SK-N-SH treated with all-trans-retinoic acid at 6 μM for 48 hours (cell line): ENCODE measurements around the gene CFAP100.

Source experiments
- ATAC-seq: fragments of 200-7000 bp; cut with Tn5 transposase; 3 replicates; pipeline ENCODE4 v1.9.1; 2020; ENCODE audit warnings: mild to moderate bottlenecking, moderate library complexity
- ARNTL ChIP-seq: fragments of 450-650 bp; formaldehyde crosslinking; IDR thresholded peaks from 2 replicates; pipeline ENCODE4 v1.5.0; 2020; ENCODE audit warnings: low read depth, mild to moderate bottlenecking, moderate library complexity, borderline replicate concordance
- BACH2 ChIP-seq: fragments of 250-450 bp; sonication (Bioruptor Pico); IDR thresholded peaks from 2 replicates; pipeline ENCODE4 v1.9.0; 2021; ENCODE audit warnings: mild to moderate bottlenecking, borderline replicate concordance
- CSDC2 ChIP-seq: fragments of 250-450 bp; sonication (Bioruptor Pico); IDR thresholded peaks from 2 replicates; pipeline ENCODE4 v1.5.0; 2020; ENCODE audit warnings: mild to moderate bottlenecking, moderate library complexity
- ESRRG ChIP-seq: fragments of 250-450 bp; sonication (Bioruptor Pico); IDR thresholded peaks from 2 replicates; pipeline ENCODE4 v1.6.1; 2021; ENCODE audit warnings: mild to moderate bottlenecking
- GLIS3 ChIP-seq: fragments of 250-450 bp; sonication (Bioruptor Pico); IDR thresholded peaks from 2 replicates; pipeline ENCODE4 v1.5.0; 2020; ENCODE audit warnings: mild to moderate bottlenecking, moderate library complexity
- ISL1 ChIP-seq: fragments of 250-450 bp; sonication (Bioruptor Pico); IDR thresholded peaks from 2 replicates; pipeline ENCODE4 v2.1.2; 2022; ENCODE audit warnings: mild to moderate bottlenecking, moderate library complexity
- OSR1 ChIP-seq: fragments of 250-450 bp; sonication (Bioruptor Pico); IDR thresholded peaks from 2 replicates; pipeline ENCODE4 v1.8.0; 2022; ENCODE audit warnings: moderate library complexity, mild to moderate bottlenecking, inconsistent platforms
- PPARA ChIP-seq: fragments of 250-450 bp; sonication (Bioruptor Pico); IDR thresholded peaks from 2 replicates; pipeline ENCODE4 v1.5.0; 2020; ENCODE audit warnings: mild to moderate bottlenecking, borderline replicate concordance
- SNAI2 ChIP-seq: fragments of 250-450 bp; sonication (Bioruptor Pico); IDR thresholded peaks from 2 replicates; pipeline ENCODE4 v1.5.0; 2020; ENCODE audit warnings: mild to moderate bottlenecking, moderate library complexity
- TCF4 ChIP-seq: fragments of 250-450 bp; sonication (Bioruptor Pico); IDR thresholded peaks from 2 replicates; pipeline ENCODE4 v1.8.0; 2021; ENCODE audit warnings: mild to moderate bottlenecking, moderate library complexity, borderline replicate concordance
- TOX ChIP-seq: fragments of 250-450 bp; sonication (Bioruptor Pico); IDR thresholded peaks from 2 replicates; pipeline ENCODE4 v1.8.0; 2021; ENCODE audit warnings: mild to moderate bottlenecking, moderate library complexity, borderline replicate concordance
- ZC3H10 ChIP-seq: fragments of 250-450 bp; sonication (Bioruptor Pico); IDR thresholded peaks from 2 replicates; pipeline ENCODE4 v1.5.1; 2021; ENCODE audit warnings: mild to moderate bottlenecking, moderate library complexity
- ZFP3 ChIP-seq: fragments of 250-450 bp; sonication (Bioruptor Pico); IDR thresholded peaks from 2 replicates; pipeline ENCODE4 v1.5.0; 2020; ENCODE audit warnings: mild to moderate bottlenecking, moderate library complexity
- ZFP30 ChIP-seq: fragments of 450-650 bp; formaldehyde crosslinking; IDR thresholded peaks from 2 replicates; pipeline ENCODE4 v1.5.0; 2022; ENCODE audit warnings: mild to moderate bottlenecking, moderate library complexity
- ZNF565 ChIP-seq: fragments of 450-650 bp; formaldehyde crosslinking; conservative IDR thresholded peaks from 2 replicates; pipeline ENCODE4 v1.5.0; 2020; ENCODE audit warnings: low read depth, mild to moderate bottlenecking, moderate library complexity
- ZNF8 ChIP-seq: fragments of 450-650 bp; formaldehyde crosslinking; IDR thresholded peaks from 2 replicates; pipeline ENCODE4 v1.5.0; 2020; ENCODE audit warnings: mild to moderate bottlenecking, moderate library complexity
- TF ChIP-seq, protein P1 (sequence below): fragments of 250-450 bp; sonication (Bioruptor Pico); IDR thresholded peaks from 2 replicates; pipeline ENCODE4 v1.5.1; 2020; ENCODE audit warnings: low read depth, mild to moderate bottlenecking, moderate library complexity
- TF ChIP-seq, protein P2 (sequence below): fragments of 250-450 bp; sonication (Bioruptor Pico); IDR thresholded peaks from 2 replicates; pipeline ENCODE4 v1.5.0; 2020; ENCODE audit warnings: mild to moderate bottlenecking, moderate library complexity
- TF ChIP-seq, protein P3 (sequence below): fragments of 250-450 bp; sonication (Bioruptor Pico); IDR thresholded peaks from 2 replicates; pipeline ENCODE4 v1.5.1; 2021; ENCODE audit warnings: mild to moderate bottlenecking, moderate library complexity
- TF ChIP-seq, protein P4 (sequence below): fragments of 250-450 bp; sonication (Bioruptor Pico); IDR thresholded peaks from 2 replicates; pipeline ENCODE4 v1.8.0; 2021; ENCODE audit warnings: low read depth, mild to moderate bottlenecking, moderate library complexity, borderline replicate concordance

The CFAP100 gene

DNA sequence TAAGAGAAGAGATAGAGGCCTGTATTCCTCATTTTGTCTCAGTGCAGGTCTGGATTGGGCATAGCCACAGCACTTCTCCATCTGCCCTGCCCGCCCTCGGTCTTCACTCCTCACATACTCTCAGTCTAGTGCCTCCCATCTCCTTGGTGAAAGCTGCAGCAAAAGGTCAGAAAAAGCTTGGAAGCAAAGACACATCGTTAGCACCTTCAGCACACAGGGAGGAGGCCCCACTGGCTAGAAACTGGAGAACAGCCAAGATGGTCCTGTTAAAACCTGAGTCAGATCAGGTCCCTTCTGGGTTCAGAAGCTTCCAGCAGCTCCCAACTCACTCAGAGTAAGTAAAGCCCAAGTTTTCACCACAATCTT is 35.9 kb upstream of the CFAP100 start:
- ATAC-seq = no peak
- TF ChIP-seq ISL1 (CRISPR knock-in tag) (no peak), ZNF8 (CRISPR knock-in tag) (no peak), PPARA (CRISPR knock-in tag) (no peak), GLIS3 (CRISPR knock-in tag) (no peak)
- TF ChIP-seq, protein P1, sequence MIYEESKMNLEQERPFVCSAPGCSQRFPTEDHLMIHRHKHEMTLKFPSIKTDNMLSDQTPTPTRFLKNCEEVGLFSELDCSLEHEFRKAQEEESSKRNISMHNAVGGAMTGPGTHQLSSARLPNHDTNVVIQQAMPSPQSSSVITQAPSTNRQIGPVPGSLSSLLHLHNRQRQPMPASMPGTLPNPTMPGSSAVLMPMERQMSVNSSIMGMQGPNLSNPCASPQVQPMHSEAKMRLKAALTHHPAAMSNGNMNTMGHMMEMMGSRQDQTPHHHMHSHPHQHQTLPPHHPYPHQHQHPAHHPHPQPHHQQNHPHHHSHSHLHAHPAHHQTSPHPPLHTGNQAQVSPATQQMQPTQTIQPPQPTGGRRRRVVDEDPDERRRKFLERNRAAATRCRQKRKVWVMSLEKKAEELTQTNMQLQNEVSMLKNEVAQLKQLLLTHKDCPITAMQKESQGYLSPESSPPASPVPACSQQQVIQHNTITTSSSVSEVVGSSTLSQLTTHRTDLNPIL (CRISPR knock-in tag) = no peak

DNA sequence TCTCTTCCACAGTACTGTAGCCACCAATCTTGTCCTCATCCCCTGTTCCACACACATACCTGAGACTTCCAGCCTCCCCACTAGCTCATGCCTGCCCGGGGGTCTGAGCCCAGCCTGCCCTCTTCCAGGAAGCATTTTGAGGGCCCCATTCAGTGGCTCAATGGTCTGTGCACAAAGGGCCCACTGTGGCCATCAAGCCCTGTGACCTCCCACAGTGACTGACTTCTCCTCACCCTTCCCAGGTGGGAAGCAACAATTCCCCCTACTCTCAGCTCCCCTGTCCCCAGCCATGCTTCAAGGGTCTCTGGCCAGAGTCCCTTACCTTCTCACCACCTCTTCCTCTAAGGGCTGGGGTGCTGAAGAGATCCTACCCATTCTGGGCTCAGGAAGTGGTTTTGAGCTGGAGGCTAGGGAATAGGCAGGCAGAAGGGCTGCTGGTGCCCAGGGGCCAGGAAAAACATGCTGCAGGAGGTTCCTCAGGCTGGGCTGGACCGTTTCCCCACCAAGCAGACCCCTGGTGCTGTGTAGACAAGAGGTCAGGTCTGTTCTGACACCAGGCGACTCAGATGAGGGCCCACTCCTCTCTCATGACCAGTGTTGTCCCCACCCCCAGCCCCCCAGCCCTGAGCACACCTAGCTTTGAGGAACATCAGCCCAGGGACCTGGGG is 34.5 kb upstream of the CFAP100 start:
- ATAC-seq = no peak

DNA sequence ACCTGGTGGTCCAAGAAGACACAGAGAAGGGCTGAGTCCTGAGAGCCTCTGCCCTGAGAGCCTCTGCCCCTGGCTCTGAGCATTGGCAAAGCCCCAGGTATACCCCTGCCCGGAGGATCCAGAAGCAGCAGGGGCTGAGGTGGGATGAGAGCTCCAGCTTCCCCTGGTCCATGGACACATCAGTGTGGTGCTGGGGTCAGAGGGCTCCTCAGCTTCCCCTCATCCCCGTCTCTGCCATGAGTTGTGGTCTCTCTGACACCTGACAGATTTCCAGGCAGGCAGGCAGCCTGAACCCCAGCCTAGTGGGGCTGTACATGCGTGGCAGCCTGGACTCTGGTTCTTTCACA is 34.0 kb upstream of the CFAP100 start:
- ATAC-seq = no peak
- TF ChIP-seq TCF4 (no peak), OSR1 (CRISPR knock-in tag) (no peak), SNAI2 (CRISPR knock-in tag) (no peak), ZC3H10 (CRISPR knock-in tag) (no peak), ISL1 (CRISPR knock-in tag) (no peak), ZNF8 (CRISPR knock-in tag) (no peak), ZNF565 (no peak), ESRRG (CRISPR knock-in tag) (no peak), BACH2 (no peak), ZFP30 (no peak), TOX (CRISPR knock-in tag) (no peak)
- TF ChIP-seq, protein P1 (CRISPR knock-in tag) = no peak

More for the DNA sequence above, 34.5 kb upstream of the CFAP100 start:
- TF ChIP-seq ZNF565 (no peak), ZFP3 (CRISPR knock-in tag) (no peak), ZNF8 (CRISPR knock-in tag) (no peak), CSDC2 (CRISPR knock-in tag) (no peak), PPARA (CRISPR knock-in tag) (no peak), ZC3H10 (CRISPR knock-in tag) (no peak), ARNTL (CRISPR knock-in tag) (no peak), ZFP30 (no peak)
- TF ChIP-seq, protein P2, sequence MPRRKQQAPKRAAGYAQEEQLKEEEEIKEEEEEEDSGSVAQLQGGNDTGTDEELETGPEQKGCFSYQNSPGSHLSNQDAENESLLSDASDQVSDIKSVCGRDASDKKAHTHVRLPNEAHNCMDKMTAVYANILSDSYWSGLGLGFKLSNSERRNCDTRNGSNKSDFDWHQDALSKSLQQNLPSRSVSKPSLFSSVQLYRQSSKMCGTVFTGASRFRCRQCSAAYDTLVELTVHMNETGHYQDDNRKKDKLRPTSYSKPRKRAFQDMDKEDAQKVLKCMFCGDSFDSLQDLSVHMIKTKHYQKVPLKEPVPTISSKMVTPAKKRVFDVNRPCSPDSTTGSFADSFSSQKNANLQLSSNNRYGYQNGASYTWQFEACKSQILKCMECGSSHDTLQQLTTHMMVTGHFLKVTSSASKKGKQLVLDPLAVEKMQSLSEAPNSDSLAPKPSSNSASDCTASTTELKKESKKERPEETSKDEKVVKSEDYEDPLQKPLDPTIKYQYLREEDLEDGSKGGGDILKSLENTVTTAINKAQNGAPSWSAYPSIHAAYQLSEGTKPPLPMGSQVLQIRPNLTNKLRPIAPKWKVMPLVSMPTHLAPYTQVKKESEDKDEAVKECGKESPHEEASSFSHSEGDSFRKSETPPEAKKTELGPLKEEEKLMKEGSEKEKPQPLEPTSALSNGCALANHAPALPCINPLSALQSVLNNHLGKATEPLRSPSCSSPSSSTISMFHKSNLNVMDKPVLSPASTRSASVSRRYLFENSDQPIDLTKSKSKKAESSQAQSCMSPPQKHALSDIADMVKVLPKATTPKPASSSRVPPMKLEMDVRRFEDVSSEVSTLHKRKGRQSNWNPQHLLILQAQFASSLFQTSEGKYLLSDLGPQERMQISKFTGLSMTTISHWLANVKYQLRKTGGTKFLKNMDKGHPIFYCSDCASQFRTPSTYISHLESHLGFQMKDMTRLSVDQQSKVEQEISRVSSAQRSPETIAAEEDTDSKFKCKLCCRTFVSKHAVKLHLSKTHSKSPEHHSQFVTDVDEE (CRISPR knock-in tag) = no peak
- TF ChIP-seq, protein P3, sequence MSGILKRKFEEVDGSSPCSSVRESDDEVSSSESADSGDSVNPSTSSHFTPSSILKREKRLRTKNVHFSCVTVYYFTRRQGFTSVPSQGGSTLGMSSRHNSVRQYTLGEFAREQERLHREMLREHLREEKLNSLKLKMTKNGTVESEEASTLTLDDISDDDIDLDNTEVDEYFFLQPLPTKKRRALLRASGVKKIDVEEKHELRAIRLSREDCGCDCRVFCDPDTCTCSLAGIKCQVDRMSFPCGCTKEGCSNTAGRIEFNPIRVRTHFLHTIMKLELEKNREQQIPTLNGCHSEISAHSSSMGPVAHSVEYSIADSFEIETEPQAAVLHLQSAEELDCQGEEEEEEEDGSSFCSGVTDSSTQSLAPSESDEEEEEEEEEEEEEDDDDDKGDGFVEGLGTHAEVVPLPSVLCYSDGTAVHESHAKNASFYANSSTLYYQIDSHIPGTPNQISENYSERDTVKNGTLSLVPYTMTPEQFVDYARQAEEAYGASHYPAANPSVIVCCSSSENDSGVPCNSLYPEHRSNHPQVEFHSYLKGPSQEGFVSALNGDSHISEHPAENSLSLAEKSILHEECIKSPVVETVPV (CRISPR knock-in tag) = no peak
- TF ChIP-seq, protein P1 (CRISPR knock-in tag) = no peak
- TF ChIP-seq, protein P4, sequence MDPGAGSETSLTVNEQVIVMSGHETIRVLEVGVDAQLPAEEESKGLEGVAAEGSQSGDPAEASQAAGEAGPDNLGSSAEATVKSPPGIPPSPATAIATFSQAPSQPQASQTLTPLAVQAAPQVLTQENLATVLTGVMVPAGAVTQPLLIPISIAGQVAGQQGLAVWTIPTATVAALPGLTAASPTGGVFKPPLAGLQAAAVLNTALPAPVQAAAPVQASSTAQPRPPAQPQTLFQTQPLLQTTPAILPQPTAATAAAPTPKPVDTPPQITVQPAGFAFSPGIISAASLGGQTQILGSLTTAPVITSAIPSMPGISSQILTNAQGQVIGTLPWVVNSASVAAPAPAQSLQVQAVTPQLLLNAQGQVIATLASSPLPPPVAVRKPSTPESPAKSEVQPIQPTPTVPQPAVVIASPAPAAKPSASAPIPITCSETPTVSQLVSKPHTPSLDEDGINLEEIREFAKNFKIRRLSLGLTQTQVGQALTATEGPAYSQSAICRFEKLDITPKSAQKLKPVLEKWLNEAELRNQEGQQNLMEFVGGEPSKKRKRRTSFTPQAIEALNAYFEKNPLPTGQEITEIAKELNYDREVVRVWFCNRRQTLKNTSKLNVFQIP (CRISPR knock-in tag) = no peak
